Trophoblast cell (in vitro differentiated cells and primary cell): ENCODE results near the gene LDAH.

Experiments used
- DNase-seq, 2 donors: peaks; one replicate each; pipeline ENCODE4 v3.0.0-alpha.2; 2016
- H2AFZ ChIP-seq: 2 replicates; pipeline ENCODE4 v1.6.1; 2013; ENCODE audit warnings: low read length, moderate library complexity, mild to moderate bottlenecking; ENCODE audit not compliant: insufficient read depth, poor library complexity
- H2AK5ac ChIP-seq: 2 replicates; pipeline ENCODE4 v1.6.1; 2013; ENCODE audit warnings: mild to moderate bottlenecking, low read length
- H2BK120ac ChIP-seq: 2 replicates; pipeline ENCODE4 v1.6.1; 2013; ENCODE audit warnings: low read length, mild to moderate bottlenecking, moderate library complexity; ENCODE audit not compliant: insufficient read depth, poor library complexity
- H2BK12ac ChIP-seq: 2 replicates; pipeline ENCODE4 v1.6.1; 2013; ENCODE audit warnings: mild to moderate bottlenecking, low read length, moderate library complexity
- H2BK5ac ChIP-seq: 2 replicates; pipeline ENCODE4 v1.6.1; 2013; ENCODE audit warnings: low read length, low read depth, moderate library complexity, mild to moderate bottlenecking; ENCODE audit not compliant: poor library complexity
- H3K14ac ChIP-seq: 2 replicates; pipeline ENCODE4 v1.6.1; 2013; ENCODE audit warnings: mild to moderate bottlenecking, low read length
- H3K18ac ChIP-seq: 2 replicates; pipeline ENCODE4 v1.6.1; 2013; ENCODE audit warnings: mild to moderate bottlenecking, low read length
- H3K23ac ChIP-seq: 2 replicates; pipeline ENCODE4 v1.6.1; 2013; ENCODE audit warnings: low read length
- H3K27ac ChIP-seq: 2 replicates; pipeline ENCODE4 v1.5.1; 2013; ENCODE audit warnings: low read depth, mild to moderate bottlenecking, inconsistent platforms, low read length, moderate library complexity
- H3K27me3 ChIP-seq: 2 replicates; pipeline ENCODE4 v1.6.1; 2013; ENCODE audit warnings: inconsistent platforms, mild to moderate bottlenecking, low read length, moderate library complexity; ENCODE audit not compliant: insufficient read depth
- H3K36me3 ChIP-seq, 2 experiments: 1 replicate in 1 of 2; 2 replicates in 1 of 2; pipeline ENCODE4 v1.6.1; 2013; ENCODE audit warnings: low read length in 2 of 2, mild to moderate bottlenecking in 2 of 2, moderate library complexity in 1 of 2; ENCODE audit not compliant: insufficient read depth in 2 of 2, control insufficient read depth in 1 of 2
- H3K4ac ChIP-seq: 2 replicates; pipeline ENCODE4 v1.6.1; 2013; ENCODE audit warnings: low read depth, mild to moderate bottlenecking, low read length, moderate library complexity
- H3K4me1 ChIP-seq, 2 experiments: 1 replicate in 1 of 2; 2 replicates in 1 of 2; pipeline ENCODE4 v1.6.1; 2013; ENCODE audit warnings: low read length in 2 of 2, mild to moderate bottlenecking in 2 of 2, moderate library complexity in 1 of 2; ENCODE audit not compliant: insufficient read depth in 2 of 2, control insufficient read depth in 1 of 2
- H3K4me2 ChIP-seq: 2 replicates; pipeline ENCODE4 v1.6.1; 2013; ENCODE audit warnings: inconsistent platforms, mild to moderate bottlenecking, low read length, moderate library complexity
- H3K4me3 ChIP-seq: 2 replicates; pipeline ENCODE4 v1.5.1; 2013; ENCODE audit warnings: mild to moderate bottlenecking, low read depth, low read length, inconsistent platforms
- H3K79me1 ChIP-seq: one replicate; pipeline ENCODE4 v1.6.1; 2013; ENCODE audit warnings: low read length
- H3K79me2 ChIP-seq: 2 replicates; pipeline ENCODE4 v1.6.1; 2013; ENCODE audit warnings: low read length, mild to moderate bottlenecking; ENCODE audit not compliant: control insufficient read depth, insufficient read depth, poor library complexity
- H3K9ac ChIP-seq: 2 replicates; pipeline ENCODE4 v1.6.1; 2013; ENCODE audit warnings: mild to moderate bottlenecking, low read length
- H3K9me3 ChIP-seq: 2 replicates; pipeline ENCODE4 v1.6.1; 2013; ENCODE audit warnings: low read depth, mild to moderate bottlenecking, control low read depth, inconsistent platforms, low read length; ENCODE audit not compliant: insufficient read depth
- H4K12ac ChIP-seq: 2 replicates; pipeline ENCODE4 v1.6.1; 2013; ENCODE audit warnings: low read depth, mild to moderate bottlenecking, low read length, moderate library complexity
- H4K8ac ChIP-seq: 2 replicates; pipeline ENCODE4 v1.6.1; 2013; ENCODE audit warnings: low read depth, mild to moderate bottlenecking, low read length, moderate library complexity
- H4K91ac ChIP-seq: one replicate; pipeline ENCODE4 v1.6.1; 2013; ENCODE audit warnings: low read depth, mild to moderate bottlenecking, low read length, moderate library complexity
- WGBS: extraction: QIAGEN DNeasy Blood & Tissue Kit; methylation state at CpG from one replicate; pipeline ENCODE4 v1.1.7; 2013; ENCODE audit warnings: missing lambda C conversion rate; ENCODE audit not compliant: insufficient read length, insufficient coverage; ENCODE audit errors: extremely low coverage; 5-methylcytosine and 5-hydroxymethylcytosine counted together

The LDAH gene

DNA sequence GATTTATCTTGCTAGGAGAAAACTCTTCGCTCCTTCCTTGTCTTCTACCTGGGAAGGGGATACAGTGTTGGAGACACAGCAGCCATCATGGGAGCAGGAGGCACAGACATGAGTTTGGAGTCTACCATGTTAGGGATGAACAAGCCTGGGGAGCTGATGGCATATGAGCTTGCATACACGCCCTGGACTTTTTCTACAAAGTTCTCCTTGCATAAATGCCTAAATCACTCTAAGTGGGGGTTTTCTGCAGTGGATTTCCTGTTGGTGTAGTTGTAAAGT, 168.4 kb downstream of the LDAH start:
- H2BK120ac ChIP-seq = no peak overlapping the region
- peaks cover 5% of the 10 kb centered on the region for H3K79me2 ChIP-seq

GRCh38 chr2:20653695-20654534, 169.0 kb downstream of the LDAH start:
- Histone ChIP-seq H3K23ac (no peak overlapping the region), H2BK120ac (no peak overlapping the region), H3K9me3 (peaks cover 2% of the 10 kb centered on the region), H2BK12ac (no peak overlapping the region), H3K4ac (no peak overlapping the region), H3K27ac (no peak overlapping the region), H4K8ac (no peak overlapping the region), H2AFZ (no peak overlapping the region), H3K14ac (no peak overlapping the region), H3K79me2 (peaks cover 5% of the 10 kb centered on the region), H3K79me1 (peaks cover 12% of the 10 kb centered on the region), H3K9ac (no peak overlapping the region), H2AK5ac (no peak overlapping the region), H3K4me1 (peaks cover 12 to 22% of the 10 kb centered on the region in 2 experiments), H4K12ac (no peak overlapping the region), H4K91ac (no peak overlapping the region), H3K36me3 (no peaks in the 10 kb centered on the region), H3K4me2 (no peak overlapping the region), H3K18ac (no peak overlapping the region), H2BK5ac (no peak overlapping the region), H3K4me3 (no peak overlapping the region), H3K27me3 (no peaks in the 10 kb centered on the region)
- DNase-seq = no peak
- WGBS = no CpG with 5 or more reads among the region's 7 CpGs

More for the DNA sequence above, 168.4 kb downstream of the LDAH start:
- Histone ChIP-seq H3K9me3 (peaks cover 2% of the 10 kb centered on the region), H4K8ac (no peak overlapping the region), H3K27ac (no peak overlapping the region), H3K36me3 (no peaks in the 10 kb centered on the region), H4K91ac (no peak overlapping the region), H3K4me3 (no peak overlapping the region), H3K18ac (no peak overlapping the region), H3K23ac (no peak overlapping the region), H3K4me1 (peaks cover 12 to 21% of the 10 kb centered on the region in 2 experiments), H3K79me1 (peaks cover 12% of the 10 kb centered on the region), H2BK5ac (no peak overlapping the region), H3K9ac (no peak overlapping the region), H2BK12ac (no peak overlapping the region), H4K12ac (no peak overlapping the region), H2AFZ (no peak overlapping the region), H3K4ac (no peak overlapping the region), H3K27me3 (no peaks in the 10 kb centered on the region), H3K4me2 (no peak overlapping the region), H3K14ac (no peak overlapping the region), H2AK5ac (no peak overlapping the region)
- no peak for DNase-seq
- no CpG with 5 or more reads among the region's 2 CpGs for WGBS

GRCh38 chr2:20652673-20653575, 170.0 kb downstream of the LDAH start:
- no peaks in the 10 kb centered on the region for H3K27me3 ChIP-seq
- H2AFZ ChIP-seq = no peak overlapping the region
- WGBS = no CpG with 5 or more reads among the region's 11 CpGs
- no peak overlapping the region for H3K14ac ChIP-seq
- H3K27ac ChIP-seq = no peak overlapping the region
- DNase-seq = no peak
- no peak overlapping the region for H3K4me3 ChIP-seq
- no peak overlapping the region for H2AK5ac ChIP-seq
- no peak overlapping the region for H3K23ac ChIP-seq
- H3K18ac ChIP-seq = no peak overlapping the region
- H4K91ac ChIP-seq = no peak overlapping the region
- no peak overlapping the region for H3K4ac ChIP-seq
- H3K4me2 ChIP-seq = no peak overlapping the region
- H4K12ac ChIP-seq = no peak overlapping the region
- peaks cover 12% of the 10 kb centered on the region for H3K79me1 ChIP-seq
- H2BK5ac ChIP-seq = no peak overlapping the region
- H3K9ac ChIP-seq = no peak overlapping the region
- H2BK120ac ChIP-seq = no peak overlapping the region
- H3K79me2 ChIP-seq = peaks cover 5% of the 10 kb centered on the region
- H2BK12ac ChIP-seq = no peak overlapping the region
- H3K36me3 ChIP-seq = no peaks in the 10 kb centered on the region
- H4K8ac ChIP-seq = no peak overlapping the region
- H3K9me3 ChIP-seq = peaks cover 2% of the 10 kb centered on the region
- H3K4me1 ChIP-seq = peaks cover 12 to 22% of the 10 kb centered on the region in 2 experiments

DNA sequence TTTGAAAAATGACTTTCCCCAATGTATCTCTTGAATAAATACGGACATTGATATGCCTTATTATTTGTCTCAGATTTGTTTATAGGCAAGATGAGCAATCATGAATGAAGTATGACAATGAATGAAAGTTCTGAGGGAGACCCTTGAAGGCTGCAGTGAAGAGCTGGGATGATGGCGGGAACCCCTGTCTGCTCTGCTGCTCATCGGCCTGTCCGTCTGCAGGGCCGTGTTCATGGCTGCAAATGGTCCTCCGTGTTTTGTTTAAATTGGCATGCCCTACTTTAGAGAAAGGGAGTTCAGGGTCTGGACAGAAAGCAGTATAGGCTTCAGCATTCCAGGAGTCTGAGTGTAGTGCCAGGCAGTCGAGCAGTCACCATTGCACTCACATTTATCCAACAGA, 170.8 kb downstream of the LDAH start:
- H3K9ac ChIP-seq = no peak overlapping the region
- peaks cover 12% of the 10 kb centered on the region for H3K79me1 ChIP-seq
- DNase-seq = no peak
- H3K4me3 ChIP-seq = no peak overlapping the region
- no peaks in the 10 kb centered on the region for H3K36me3 ChIP-seq
- H3K4me1 ChIP-seq = peaks cover 12 to 22% of the 10 kb centered on the region in 2 experiments
- no peak overlapping the region for H3K27ac ChIP-seq
- peaks cover 3% of the 10 kb centered on the region for H3K9me3 ChIP-seq
- no peak overlapping the region for H3K4me2 ChIP-seq
- no peak overlapping the region for H4K12ac ChIP-seq
- no CpG with 5 or more reads among the region's 7 CpGs for WGBS
- H3K23ac ChIP-seq = no peak overlapping the region
- H2AK5ac ChIP-seq = no peak overlapping the region
- H3K14ac ChIP-seq = no peak overlapping the region
- H2BK120ac ChIP-seq = no peak overlapping the region
- no peak overlapping the region for H3K4ac ChIP-seq
- no peaks in the 10 kb centered on the region for H3K27me3 ChIP-seq
- no peak overlapping the region for H4K91ac ChIP-seq
- no peak overlapping the region for H3K18ac ChIP-seq
- H2BK12ac ChIP-seq = no peak overlapping the region
- no peak overlapping the region for H2BK5ac ChIP-seq
- peaks cover 5% of the 10 kb centered on the region for H3K79me2 ChIP-seq
- no peak overlapping the region for H2AFZ ChIP-seq
- H4K8ac ChIP-seq = no peak overlapping the region
